ENCODE results near the gene TWIST2. TPM values are rescaled to one million over a fixed set of nuclear protein-coding genes. Genes with fewer than 3 reads are reported as not detected.

Gene TWIST2
- total RNA-seq, 1 experiment from 2014 or later, result not detected

DNA sequence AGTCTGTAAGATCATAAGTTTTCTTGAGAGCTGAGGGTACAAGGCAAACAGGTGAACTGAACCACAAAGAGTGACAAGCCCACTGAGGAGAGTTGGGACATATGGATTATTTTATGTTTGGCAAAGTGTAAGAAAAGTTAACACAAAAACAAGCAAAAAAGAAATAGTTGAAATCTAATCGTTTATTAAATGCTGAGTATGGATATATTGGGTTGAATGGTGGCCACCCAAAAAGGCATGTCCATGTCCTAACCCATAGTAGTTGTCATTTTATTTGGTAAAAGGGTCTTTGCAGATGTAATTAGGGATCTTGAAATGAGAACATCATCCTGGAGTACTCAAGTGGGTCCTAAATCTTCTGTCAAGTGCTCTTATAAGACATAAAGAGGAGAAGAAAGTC lies 24.9 kb upstream of the TWIST2 start:
- in situ Hi-C loops (cut with HindIII; ENCODE audit: low pct_unique_long_range_greater_than_20kb, low sequenced_read_pairs), result no loop called here
- DNase-seq (ENCODE audit: low read depth), result no peak

DNA sequence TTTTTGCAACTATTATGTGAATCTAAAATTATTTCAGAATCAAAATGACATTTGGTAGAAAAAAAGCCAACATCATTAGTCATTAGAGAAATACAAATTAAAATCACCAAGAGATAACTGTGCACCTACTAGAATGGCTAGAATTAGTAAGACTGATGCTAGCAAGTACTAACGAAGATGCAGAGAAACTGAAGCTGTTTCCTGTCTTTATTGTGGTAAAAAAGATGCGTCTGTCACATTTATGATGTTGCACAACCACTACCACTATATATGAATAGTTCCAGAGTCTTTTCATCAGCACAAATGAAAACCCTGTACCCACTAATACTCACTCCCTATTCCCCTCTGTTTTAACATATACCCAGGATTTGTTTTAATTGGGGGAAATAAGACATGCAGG lies 16.7 kb upstream of the TWIST2 start:
- in situ Hi-C loops (cut with HindIII; ENCODE audit: low pct_unique_long_range_greater_than_20kb, low sequenced_read_pairs), result no loop called here
- no peak for DNase-seq (ENCODE audit: low read depth)

DNA sequence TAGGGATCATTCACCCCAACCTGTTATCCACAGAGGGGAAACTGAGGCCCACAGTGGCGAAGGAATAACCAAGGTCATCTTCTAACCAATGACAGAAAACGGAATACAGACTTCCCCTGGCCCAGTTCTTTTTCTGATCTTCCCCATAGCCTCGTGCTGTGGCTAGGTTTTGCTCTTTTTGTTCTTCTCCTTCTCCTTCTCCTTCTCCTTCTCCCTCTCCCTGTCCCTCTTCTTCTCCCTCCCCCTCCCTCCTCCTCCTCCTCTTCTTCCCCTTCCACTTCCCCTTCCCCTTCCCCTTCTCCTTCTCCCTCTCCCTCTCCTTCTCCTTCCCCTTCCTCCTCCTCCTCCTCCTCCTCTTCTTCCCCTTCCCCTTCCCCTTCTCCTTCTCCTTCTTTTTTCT lies 12.9 kb upstream of the TWIST2 start:
- in situ Hi-C loops (cut with HindIII; ENCODE audit: low pct_unique_long_range_greater_than_20kb, low sequenced_read_pairs), result no loop called here
- DNase-seq (ENCODE audit: low read depth), result no peak

DNA sequence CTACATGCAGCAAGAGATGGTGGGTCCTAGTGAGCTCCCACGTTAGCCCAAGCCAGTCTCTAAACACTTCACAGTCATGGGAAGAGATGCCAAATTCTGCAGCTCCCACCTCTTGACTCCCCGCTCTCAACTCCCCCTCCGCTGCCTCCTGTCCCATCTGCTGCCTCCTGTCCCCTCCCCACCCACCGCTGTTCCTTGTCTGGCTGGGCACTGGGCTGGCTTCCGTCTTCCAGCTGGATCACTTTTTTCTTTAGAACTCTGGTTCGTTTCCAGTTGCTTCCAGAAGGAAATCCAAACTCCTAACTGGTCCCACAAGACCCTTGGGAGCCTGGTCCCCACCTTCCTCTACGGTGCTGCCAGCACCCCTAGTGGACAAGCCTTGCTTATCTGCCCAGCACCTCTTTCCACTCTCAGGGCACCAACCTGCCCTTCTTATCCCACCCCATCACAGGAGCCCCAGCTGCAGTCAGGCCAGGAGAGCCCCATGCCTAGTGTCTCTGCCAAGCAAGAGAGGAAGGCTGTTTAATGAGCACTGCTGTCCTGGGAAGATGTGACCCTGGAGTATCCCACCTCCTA lies 12.1 kb upstream of the TWIST2 start:
- in situ Hi-C loops (cut with HindIII; ENCODE audit: low pct_unique_long_range_greater_than_20kb, low sequenced_read_pairs), result no loop called here

DNA sequence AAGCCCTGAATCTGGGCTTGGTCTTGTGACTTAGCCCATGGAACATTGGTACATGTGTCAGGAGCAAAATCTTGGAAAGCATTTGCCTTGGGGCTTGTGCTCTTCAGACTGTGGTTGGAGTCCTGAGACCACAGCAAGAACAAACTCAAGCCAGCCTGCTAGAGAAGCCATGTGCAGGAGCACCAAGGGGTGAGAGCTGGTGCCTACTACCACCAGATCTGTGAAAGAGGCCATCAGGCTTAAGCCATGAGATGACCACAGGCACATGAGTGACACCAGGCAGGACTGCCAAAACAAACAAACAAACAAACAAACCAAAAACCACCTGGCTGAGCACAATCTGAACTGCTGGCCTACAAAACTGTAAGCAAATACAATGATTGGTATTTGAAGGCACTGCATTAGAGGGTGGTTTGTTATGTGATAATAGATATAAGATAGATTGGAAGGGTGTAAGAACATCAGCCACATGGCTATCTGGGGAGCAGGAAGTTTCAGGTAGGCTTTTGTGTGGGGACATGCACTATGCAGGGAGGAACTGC lies 9.0 kb upstream of the TWIST2 start:
- DNase-seq (ENCODE audit: low read depth), result no peak
- in situ Hi-C loops (cut with HindIII; ENCODE audit: low pct_unique_long_range_greater_than_20kb, low sequenced_read_pairs), result no loop called here

More for the DNA sequence above, 12.1 kb upstream of the TWIST2 start:
- DNase-seq (ENCODE audit: low read depth), result no peak

DNA sequence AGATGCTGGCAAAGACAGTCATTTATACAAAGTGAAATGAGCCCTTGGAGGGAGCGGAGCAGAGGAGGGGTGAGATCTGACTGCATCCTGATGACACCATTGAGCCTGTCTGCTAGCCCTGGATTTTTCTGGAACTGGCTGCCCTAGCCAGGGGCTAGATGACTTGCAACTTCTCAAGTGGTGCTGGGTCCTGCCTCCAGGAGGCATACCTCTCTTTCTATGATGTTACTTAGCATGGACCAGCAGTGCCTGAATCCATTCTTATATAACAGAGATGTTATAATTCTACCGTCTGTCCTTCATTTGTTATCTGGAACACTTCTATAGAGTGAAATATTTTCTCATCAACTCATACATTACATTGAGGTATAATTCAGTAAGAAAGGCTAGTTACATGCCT lies 8.5 kb upstream of the TWIST2 start:
- in situ Hi-C loops (cut with HindIII; ENCODE audit: low pct_unique_long_range_greater_than_20kb, low sequenced_read_pairs), result no loop called here
- DNase-seq (ENCODE audit: low read depth), result no peak

DNA sequence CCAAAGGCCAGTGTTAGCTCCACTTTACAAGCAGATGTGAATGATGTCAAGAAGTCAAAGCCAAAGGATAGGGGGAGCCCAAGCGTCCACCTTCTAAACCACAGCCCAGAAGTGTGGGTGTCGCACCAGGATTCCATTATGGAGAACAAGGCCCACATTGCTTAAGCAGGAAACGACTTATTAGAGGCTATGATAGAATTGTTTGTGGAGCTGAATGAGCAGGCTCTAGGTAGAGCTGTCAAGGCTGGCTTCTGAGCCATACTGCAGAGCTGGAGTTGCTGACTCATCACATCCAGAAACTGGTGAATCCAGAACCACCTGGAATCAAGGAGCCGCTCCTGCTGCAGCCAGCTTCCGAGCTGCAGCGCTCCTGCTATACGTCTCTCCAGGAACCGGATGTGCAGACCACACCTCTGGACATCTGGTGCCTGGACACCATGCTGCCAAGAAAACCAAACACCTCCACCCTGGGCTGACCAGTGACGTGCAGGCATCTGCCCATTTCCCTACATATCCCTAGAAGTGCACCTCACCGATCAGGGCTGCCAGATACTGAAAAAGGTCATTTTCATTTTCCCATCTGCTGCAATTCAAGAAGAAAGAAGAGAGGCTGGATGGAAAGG lies 6.2 kb upstream of the TWIST2 start:
- DNase-seq (ENCODE audit: low read depth), result no peak
- in situ Hi-C loops (cut with HindIII; ENCODE audit: low pct_unique_long_range_greater_than_20kb, low sequenced_read_pairs), result no loop called here

DNA sequence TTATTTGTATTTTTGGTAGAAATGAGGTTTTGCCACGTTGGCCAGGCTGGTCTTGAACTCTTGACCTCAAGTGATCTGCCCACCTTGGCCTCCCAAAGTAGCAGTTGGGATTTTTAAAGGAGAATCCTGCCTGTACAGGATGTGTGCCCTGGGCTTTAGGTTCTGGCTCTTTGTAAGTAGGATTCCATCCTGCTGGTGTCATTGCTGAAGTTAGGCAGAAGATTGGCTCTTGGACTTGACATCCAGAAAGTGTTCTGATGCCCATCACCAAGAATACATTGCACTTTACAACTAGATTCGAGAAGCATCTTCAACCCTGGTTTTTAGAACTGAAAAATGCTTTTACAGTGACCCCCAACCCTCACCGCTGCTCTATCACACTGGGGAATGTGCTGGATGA lies 4.4 kb upstream of the TWIST2 start:
- in situ Hi-C loops (cut with HindIII; ENCODE audit: low pct_unique_long_range_greater_than_20kb, low sequenced_read_pairs), result no loop called here

DNA sequence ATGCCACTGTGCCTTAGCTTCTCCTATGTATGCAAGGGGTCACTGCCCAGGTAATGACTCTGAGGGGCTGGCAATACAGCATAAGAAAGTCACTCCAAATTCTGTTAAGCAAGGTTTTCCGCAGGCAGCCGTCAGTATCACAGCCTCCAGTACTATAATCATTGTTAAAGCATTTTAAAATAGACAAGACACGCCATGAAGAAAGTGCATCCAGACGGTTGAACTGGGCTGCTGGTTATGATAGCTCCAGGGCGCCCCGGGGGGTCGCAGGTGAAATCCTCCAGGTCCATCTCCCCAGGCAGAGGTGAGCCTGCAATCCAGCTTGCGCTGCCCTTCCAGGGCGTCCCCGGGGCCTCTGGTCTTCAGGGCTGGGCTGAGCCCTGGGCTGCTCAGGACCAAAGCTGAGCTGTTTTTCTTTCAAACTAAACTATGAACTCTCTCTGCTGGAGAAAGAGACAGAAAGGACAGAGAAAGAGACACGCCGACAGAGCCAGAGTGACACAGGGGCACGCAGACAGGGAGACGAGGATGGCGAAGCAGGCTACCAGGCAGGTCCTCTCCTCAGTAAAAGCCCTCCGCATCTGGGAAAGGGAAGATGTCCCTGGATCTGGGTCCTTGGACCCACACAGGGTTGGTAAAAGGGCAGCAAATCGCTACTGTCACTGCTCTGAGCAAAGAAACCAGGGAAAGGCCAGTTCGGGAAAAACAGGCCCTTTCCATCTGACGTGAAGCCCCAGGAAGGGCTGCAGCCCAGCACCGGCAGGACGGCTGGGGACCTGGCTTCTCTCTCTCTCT lies 2.1 kb upstream of the TWIST2 start:
- no peak for DNase-seq (ENCODE audit: low read depth)
- in situ Hi-C loops (cut with HindIII; ENCODE audit: low pct_unique_long_range_greater_than_20kb, low sequenced_read_pairs), result no loop called here

More for the DNA sequence above, 4.4 kb upstream of the TWIST2 start:
- no peak for DNase-seq (ENCODE audit: low read depth)

DNA sequence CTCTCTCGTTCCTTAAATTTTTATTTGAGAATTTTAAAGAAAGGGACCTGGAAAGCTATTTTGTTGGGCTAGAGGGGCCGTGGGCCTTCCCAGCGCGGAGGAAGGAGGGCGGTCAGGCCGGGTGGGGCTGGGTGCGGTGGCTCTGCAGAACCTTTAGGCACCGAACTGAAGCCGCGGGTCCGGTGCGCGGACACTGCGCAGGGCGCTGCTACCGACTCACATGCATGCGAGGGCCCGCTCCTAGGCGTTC lies 1.6 kb upstream of the TWIST2 start:
- DNase-seq (ENCODE audit: low read depth), result no peak
- in situ Hi-C loops (cut with HindIII; ENCODE audit: low pct_unique_long_range_greater_than_20kb, low sequenced_read_pairs), result no loop called here

DNA sequence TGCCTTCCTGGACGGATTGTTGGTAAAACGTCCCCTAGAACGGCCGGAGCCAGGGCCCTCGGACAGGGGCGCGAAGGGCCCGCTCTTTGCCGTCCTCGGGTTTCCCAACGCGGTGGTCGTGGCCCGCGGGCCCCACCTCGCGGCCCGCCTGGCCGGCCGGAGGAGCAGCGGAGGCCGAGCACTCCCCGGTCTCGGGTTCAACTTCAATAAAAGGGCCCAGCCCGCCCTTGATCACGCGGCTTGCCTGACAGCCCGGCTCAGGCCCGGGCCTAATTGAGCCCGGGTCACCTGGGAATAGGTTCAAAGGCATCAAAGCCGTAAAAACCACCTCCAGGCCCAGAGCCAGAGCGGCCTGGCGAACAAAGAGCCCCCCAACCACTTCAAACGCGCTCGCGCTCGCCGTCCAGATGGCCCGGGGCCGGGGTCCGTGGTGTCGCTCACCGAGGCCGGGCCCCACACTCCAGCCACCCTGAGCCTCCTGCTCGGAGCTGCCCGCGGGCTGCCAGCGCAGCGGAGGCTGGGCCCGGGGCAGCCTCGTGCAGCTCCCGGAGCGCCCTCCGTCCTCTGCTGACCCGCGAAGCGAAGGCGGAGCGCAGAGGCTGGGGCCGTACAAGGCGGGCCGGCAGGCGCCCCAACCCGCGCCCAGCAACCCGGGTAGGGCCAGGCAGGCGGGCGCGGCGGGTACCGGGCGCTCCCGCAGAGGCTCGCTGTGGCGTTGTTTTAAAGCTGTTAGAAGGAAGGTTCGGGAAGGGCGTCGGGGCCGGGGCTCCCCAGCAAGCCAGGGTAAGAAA lies 1.1 kb upstream of the TWIST2 start:
- in situ Hi-C loops (cut with HindIII; ENCODE audit: low pct_unique_long_range_greater_than_20kb, low sequenced_read_pairs), result no loop called here
- no peak for DNase-seq (ENCODE audit: low read depth)

DNA sequence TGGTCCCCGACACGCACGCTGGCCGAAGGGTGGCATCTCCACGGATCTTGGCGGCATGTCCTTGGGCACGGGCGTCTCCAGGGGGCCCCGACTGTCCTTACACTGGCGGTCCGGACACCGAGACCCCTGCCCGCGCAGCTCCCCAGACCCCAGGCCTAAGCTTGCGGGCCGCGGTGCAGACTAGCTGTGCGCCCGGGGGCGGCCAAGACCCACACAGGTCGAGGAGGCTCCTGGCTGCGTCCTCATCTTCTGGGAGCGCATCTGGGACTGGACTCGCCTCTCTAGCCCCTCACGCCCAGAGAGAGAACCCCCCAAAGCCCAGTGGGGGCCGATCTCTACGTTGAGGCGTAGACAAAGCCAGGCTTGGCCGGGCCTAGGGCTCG lies 475 bp upstream of the TWIST2 start:
- in situ Hi-C loops (cut with HindIII; ENCODE audit: low pct_unique_long_range_greater_than_20kb, low sequenced_read_pairs), result no loop called here
- no peak for DNase-seq (ENCODE audit: low read depth)

DNA sequence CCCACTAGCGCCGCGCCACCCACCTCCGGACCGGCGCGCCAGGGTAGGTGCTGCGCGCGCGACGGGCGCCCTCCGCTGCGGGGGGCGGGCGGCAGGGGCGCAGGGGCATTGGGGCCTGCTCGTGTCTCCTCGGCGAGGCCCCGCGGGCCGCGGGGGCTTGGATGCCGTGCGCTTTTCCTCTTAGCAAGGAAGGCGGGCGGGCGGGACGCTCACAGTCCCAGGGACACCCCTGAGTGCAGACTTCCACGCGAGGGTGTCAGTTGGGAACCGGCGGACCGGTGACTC lies 748 bp downstream of the TWIST2 start:
- no peak for DNase-seq (ENCODE audit: low read depth)
- in situ Hi-C loops (cut with HindIII; ENCODE audit: low pct_unique_long_range_greater_than_20kb, low sequenced_read_pairs), result no loop called here

DNA sequence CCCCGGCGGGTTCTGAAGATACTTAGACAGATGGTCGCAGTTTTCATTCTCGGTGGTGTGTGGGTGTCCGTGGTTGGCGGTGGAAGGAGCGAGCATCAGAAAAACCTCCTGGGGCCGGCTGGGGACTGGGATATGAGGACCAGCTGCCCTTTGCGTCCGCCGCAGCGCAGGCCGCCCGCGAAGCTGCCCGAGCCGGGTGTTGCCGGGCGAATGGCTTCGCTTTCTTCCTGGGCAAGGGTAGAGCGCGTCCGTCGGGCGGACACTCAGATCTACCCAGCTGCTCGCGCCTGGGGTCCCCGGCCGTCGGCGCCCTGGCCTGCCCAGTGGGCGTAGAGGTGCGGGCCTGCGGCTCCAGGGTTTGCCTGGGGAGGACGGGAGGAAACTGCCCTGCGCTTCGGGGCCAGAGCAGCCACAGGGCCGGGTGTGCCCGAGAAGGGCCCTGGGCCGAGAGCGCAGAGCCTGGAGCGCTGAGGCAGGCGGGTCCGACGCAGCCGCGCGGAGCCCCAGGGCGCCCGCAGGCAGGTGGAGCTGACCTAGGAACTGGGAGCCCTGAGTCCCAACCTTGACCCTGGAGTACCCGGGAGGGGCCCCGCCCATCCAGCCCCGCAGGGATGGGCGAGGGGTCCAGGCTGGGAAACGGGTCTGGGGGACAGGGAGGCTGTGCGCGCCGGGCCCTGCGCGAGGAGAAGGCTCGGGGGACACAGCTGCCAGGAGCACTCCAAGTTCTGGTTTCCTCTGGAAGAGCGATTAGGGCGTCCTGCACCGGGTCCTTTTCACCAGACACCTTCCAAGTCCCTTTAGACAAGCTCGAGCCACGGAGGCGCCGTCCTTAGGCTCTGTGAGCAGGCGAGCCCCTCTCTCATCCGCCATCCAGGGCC lies 1.3 kb downstream of the TWIST2 start:
- in situ Hi-C loops (cut with HindIII; ENCODE audit: low pct_unique_long_range_greater_than_20kb, low sequenced_read_pairs), result no loop called here
- no peak for DNase-seq (ENCODE audit: low read depth)

DNA sequence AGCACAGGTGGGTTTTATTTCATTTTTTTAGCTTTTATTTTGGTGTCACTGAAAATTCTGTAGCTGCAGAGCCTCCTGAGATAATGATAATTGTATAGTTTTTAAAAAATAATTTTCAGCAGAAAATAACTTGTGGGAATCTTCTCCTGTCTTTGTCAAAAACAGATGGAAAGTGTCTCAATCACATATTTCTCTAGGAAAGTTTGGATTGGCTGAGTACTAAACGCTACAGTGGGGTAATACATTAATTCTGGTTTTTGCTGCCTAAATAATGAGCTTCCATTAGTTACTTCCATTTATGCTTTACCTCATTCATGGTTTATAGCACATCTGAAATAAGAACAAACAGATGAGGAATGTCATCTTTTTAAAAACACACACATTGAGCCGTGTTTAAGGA lies 2.2 kb downstream of the TWIST2 start:
- in situ Hi-C loops (cut with HindIII; ENCODE audit: low pct_unique_long_range_greater_than_20kb, low sequenced_read_pairs), result no loop called here
- no peak for DNase-seq (ENCODE audit: low read depth)

DNA sequence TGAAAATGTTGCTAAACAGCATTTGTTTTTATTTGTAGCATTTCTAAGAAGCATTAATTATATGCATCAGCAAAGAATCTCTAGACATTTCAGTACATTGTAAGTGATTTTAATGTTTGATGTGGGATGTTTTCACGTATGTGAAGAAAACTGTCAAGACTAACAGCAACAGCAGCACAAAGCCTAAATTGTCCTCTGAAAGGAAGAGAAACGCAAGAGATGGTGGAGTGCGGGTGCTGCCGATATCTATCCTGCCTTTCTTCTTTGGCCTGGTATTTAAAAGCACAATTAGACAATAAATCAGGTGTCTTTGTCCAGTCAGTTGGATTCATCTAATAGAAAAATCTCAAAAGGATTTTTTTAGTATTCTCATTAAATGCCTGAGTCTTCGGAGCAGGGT lies 3.1 kb downstream of the TWIST2 start:
- DNase-seq (ENCODE audit: low read depth), result no peak
- in situ Hi-C loops (cut with HindIII; ENCODE audit: low pct_unique_long_range_greater_than_20kb, low sequenced_read_pairs), result no loop called here

DNA sequence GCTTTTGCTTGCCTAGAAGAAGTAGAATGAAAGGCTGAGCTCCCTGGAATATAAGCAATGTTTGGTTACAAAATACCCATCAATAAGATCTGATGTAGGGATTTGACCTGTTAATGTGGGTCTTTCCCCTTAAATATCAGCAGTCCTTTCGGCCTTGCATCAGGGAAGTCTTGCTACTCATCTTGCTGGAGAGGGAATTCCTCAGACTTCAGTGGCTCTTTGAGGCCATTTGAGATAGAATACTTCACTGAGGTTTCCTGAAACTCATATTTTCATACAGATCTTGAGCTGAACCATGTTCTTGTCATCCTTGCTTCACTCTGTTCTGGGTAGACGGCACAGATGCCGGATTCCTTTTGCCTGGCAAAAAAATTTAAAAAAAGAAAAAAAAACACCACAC lies 3.9 kb downstream of the TWIST2 start:
- DNase-seq (ENCODE audit: low read depth), result no peak
- in situ Hi-C loops (cut with HindIII; ENCODE audit: low pct_unique_long_range_greater_than_20kb, low sequenced_read_pairs), result no loop called here

DNA sequence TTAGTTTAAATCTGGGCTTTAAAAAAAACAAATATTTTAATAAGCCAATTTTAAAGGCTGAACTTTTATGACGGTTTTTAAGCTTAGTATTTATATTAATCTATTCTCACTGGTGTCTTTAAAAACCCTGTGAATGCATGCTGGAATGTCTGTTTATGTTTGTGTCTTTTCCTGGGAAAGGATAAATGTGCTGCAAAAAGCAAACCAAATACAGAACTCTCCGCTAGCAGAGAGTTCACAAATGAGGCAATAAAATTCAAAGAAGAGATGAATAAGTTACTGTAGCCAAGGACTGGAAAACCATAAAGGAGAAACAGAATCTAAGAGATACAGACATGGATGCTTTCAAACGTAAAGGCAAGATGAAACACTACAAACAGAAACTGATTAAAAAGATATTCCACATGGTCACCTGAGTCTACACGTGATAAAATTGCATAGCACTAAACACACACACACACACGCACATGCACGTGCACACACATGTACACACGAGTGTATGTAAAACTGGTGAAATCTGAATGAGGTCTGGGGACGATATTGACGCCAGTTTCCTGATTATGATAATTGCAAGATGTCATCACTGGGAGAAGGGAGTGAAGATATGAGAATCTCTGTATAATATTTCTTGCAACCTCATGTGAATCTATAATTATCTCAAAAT lies 4.5 kb downstream of the TWIST2 start:
- in situ Hi-C loops (cut with HindIII; ENCODE audit: low pct_unique_long_range_greater_than_20kb, low sequenced_read_pairs), result no loop called here
- DNase-seq (ENCODE audit: low read depth), result no peak

Data from Caki2 (cell line).